Stimulated activated CD4-positive, alpha-beta T cell treated with anti-CD3 and anti-CD28 coated beads, TNF-alpha, amount 100 ng/mL, for 24 hours (primary cell): ENCODE data around the gene GATA3.

ENCODE experiments used
- DNase-seq, 3 experiments: peaks; one replicate each; pipeline ENCODE4 v3.0.0-alpha.2; 2020; ENCODE audit warnings: low read depth in 3 of 3

GATA3 gene

GRCh38 chr10:8051109-8051821, 3.2 kb upstream of the GATA3 start:
- no peak for DNase-seq

- no peak for DNase-seq
These were observed 2.6 kb upstream of the GATA3 start for GRCh38 chr10:8051851-8052257.

- DNase-seq: no peak
These were observed 2.0 kb upstream of the GATA3 start for GRCh38 chr10:8052341-8052955.

GRCh38 chr10:8052956-8053445, 1.5 kb upstream of the GATA3 start:
- no peak for DNase-seq

GRCh38 chr10:8053446-8054243, 843 bp upstream of the GATA3 start:
- DNase-seq: peak; percentile 90 to 96 (median 92)

- no peak for DNase-seq
These were observed 319 bp upstream of the GATA3 start for GRCh38 chr10:8054244-8054493.

- no peak for DNase-seq
These were observed 1.2 kb downstream of the GATA3 start for GRCh38 chr10:8055420-8056349.

GRCh38 chr10:8056378-8056777, 1.9 kb downstream of the GATA3 start:
- DNase-seq: no peak

GRCh38 chr10:8056871-8057331, 2.4 kb downstream of the GATA3 start:
- DNase-seq: no peak

GRCh38 chr10:8057636-8058273, 3.3 kb downstream of the GATA3 start:
- DNase-seq: no peak

GRCh38 chr10:8058274-8059111, 4.0 kb downstream of the GATA3 start:
- DNase-seq: no peak

GRCh38 chr10:8059191-8059936, 4.9 kb downstream of the GATA3 start:
- DNase-seq: no peak

GRCh38 chr10:8060010-8060703, 5.7 kb downstream of the GATA3 start:
- peak in 1 of 3 experiments; percentile 73 for DNase-seq

GRCh38 chr10:8060704-8061121, 6.2 kb downstream of the GATA3 start:
- no peak for DNase-seq

- no peak for DNase-seq
These were observed 7.1 kb downstream of the GATA3 start for GRCh38 chr10:8061274-8062211.

- DNase-seq: no peak
These were observed 8.8 kb downstream of the GATA3 start for GRCh38 chr10:8063128-8063908.

- no peak for DNase-seq
These were observed 9.4 kb downstream of the GATA3 start for GRCh38 chr10:8063935-8064334.
